SK-N-SH (cell line): ENCODE measurements around the gene ZFP36. TPM values are rescaled to one million over a fixed set of nuclear protein-coding genes. Genes with fewer than 3 reads are reported as not detected.
A peak's percentile ranks its signal among the peaks of the same experiment; 100 is the strongest.

Source experiments
- CTCF ChIA-PET: fragments of 300-600, 350-600 bp; formaldehyde crosslinking; extraction: SDS; loops from one replicate; lab custom pipeline; 2021; lab: Yijun Ruan, JAX
- POLR2A ChIA-PET: fragments of 350-600 bp; sonication (Branson Sonifier 250); formaldehyde crosslinking; extraction: SDS; loops from one replicate; lab custom pipeline; 2020; ENCODE audit warnings: antibody characterized with exemption, inconsistent platforms; lab: Yijun Ruan, JAX
- DNase-seq: peaks from one replicate; pipeline ENCODE4 v3.0.0; 2012
- H2AFZ ChIP-seq: fragments of 200-600 bp; sonication (generic); 2 replicates; pipeline ENCODE4 v1.8.1; 2016; ENCODE audit warnings: antibody characterized with exemption, mild to moderate bottlenecking, low read depth
- H3F3A ChIP-seq: fragments of 200-600 bp; sonication (generic); replicated peaks from 2 replicates; pipeline ENCODE3; 2016; ENCODE audit warnings: antibody characterized with exemption, mild to moderate bottlenecking; ENCODE audit not compliant: insufficient read depth
- H3K27ac ChIP-seq, 2 experiments: fragments of 200-500 bp in 1 of 2; fragments of 200-600 bp in 1 of 2; sonication (Bioruptor generic) in 1 of 2; sonication (generic), shearing (Covaris generic) in 1 of 2; 2 replicates each; pipeline versions ENCODE4 v1.5.1 to v1.6.1; 2014 to 2016; ENCODE audit warnings: low read depth in 2 of 2, inconsistent platforms in 1 of 2, low read length in 1 of 2, mild to moderate bottlenecking in 1 of 2, mixed read lengths in 1 of 2
- H3K27me3 ChIP-seq: fragments of 200-600 bp; sonication (generic), shearing (Covaris generic); 2 replicates; pipeline ENCODE4 v1.6.1; 2016; ENCODE audit warnings: mixed run types; ENCODE audit not compliant: insufficient read depth
- H3K36me3 ChIP-seq, 2 experiments: fragments of 200-500 bp in 1 of 2; fragments of 200-600 bp in 1 of 2; sonication (Bioruptor generic) in 1 of 2; sonication (generic) in 1 of 2; replicated peaks in 1 of 2; 2 replicates each; pipeline versions ENCODE3 to v1.5.1; 2014 to 2016; ENCODE audit warnings: low read length in 1 of 2, mild to moderate bottlenecking in 1 of 2; ENCODE audit not compliant: insufficient read depth in 2 of 2, control insufficient read depth in 1 of 2
- H3K4me1 ChIP-seq, 2 experiments: fragments of 200-500 bp in 1 of 2; fragments of 200-600 bp in 1 of 2; sonication (Bioruptor generic) in 1 of 2; sonication (generic), shearing (Covaris generic) in 1 of 2; 2 replicates each; pipeline versions ENCODE4 v1.5.1 to v1.6.1; 2014 to 2016; ENCODE audit warnings: low read depth in 1 of 2, low read length in 1 of 2, mixed run types in 1 of 2; ENCODE audit not compliant: insufficient read depth in 2 of 2, control insufficient read depth in 1 of 2
- H3K4me2 ChIP-seq: fragments of 200-600 bp; sonication (generic), shearing (Covaris generic); 2 replicates; pipeline ENCODE4 v1.6.1; 2017; ENCODE audit warnings: mixed run types
- H3K4me3 ChIP-seq, 2 experiments: fragments of 200-500 bp in 1 of 2; fragments of 200-600 bp in 1 of 2; sonication (Bioruptor generic) in 1 of 2; sonication (generic), shearing (Covaris generic) in 1 of 2; 2 replicates each; pipeline versions ENCODE4 v1.5.1 to v1.8.1; 2014 to 2016; ENCODE audit warnings: low read depth in 2 of 2, inconsistent platforms in 1 of 2, low read length in 1 of 2, mild to moderate bottlenecking in 1 of 2, mixed read lengths in 1 of 2, moderate library complexity in 1 of 2
- H3K79me2 ChIP-seq: fragments of 200-600 bp; sonication (generic); 2 replicates; pipeline ENCODE4 v1.8.1; 2017; ENCODE audit warnings: mild to moderate bottlenecking; ENCODE audit not compliant: insufficient read depth
- H3K9ac ChIP-seq: fragments of 200-600 bp; sonication (generic); 2 replicates; pipeline ENCODE4 v1.6.1; 2017; ENCODE audit warnings: mixed run types
- H3K9me2 ChIP-seq: fragments of 200-600 bp; sonication (generic); 2 replicates; pipeline ENCODE4 v1.6.1; 2017; ENCODE audit warnings: mixed run types
- H3K9me3 ChIP-seq: fragments of 200-600 bp; sonication (generic); 2 replicates; pipeline ENCODE4 v1.6.1; 2017; ENCODE audit warnings: mixed run types, mild to moderate bottlenecking, moderate library complexity
- H4K20me1 ChIP-seq: fragments of 200-600 bp; sonication (generic); 2 replicates; pipeline ENCODE4 v1.6.1; 2017; ENCODE audit warnings: mild to moderate bottlenecking, mixed run types; ENCODE audit not compliant: insufficient read depth
- CHD2 ChIP-seq: fragments of 150-350 bp; IDR thresholded peaks from 2 replicates; pipeline ENCODE4 v1.6.1; 2018; ENCODE audit warnings: low read length; ENCODE audit not compliant: partially characterized antibody
- ELF1 ChIP-seq: IDR thresholded peaks from 2 replicates; pipeline ENCODE4 v1.4.0; 2012
- EP300 ChIP-seq, 2 experiments: IDR thresholded peaks; 2 replicates each; pipeline versions ENCODE4 v1.4.0 to v1.6.1; 2012; ENCODE audit warnings: borderline replicate concordance in 1 of 2, low read depth in 1 of 2, low read length in 1 of 2
- EZH2phosphoT487 ChIP-seq: fragments of 200-600 bp; sonication (generic); IDR thresholded peaks from 2 replicates; pipeline ENCODE4 v1.6.1; 2017; ENCODE audit warnings: low read depth, mixed run types, mild to moderate bottlenecking, antibody characterized with exemption, moderate library complexity, borderline replicate concordance
- FOSL2 ChIP-seq: IDR thresholded peaks from 2 replicates; pipeline ENCODE4 v1.4.0; 2012; ENCODE audit warnings: low read depth, mild to moderate bottlenecking, moderate library complexity, borderline replicate concordance
- FOXJ3 ChIP-seq: sonication (generic); formaldehyde crosslinking; IDR thresholded peaks from 2 replicates; pipeline ENCODE4 v1.5.1; 2020; ENCODE audit warnings: mild to moderate bottlenecking, missing genetic modification reagents
- GABPA ChIP-seq: IDR thresholded peaks from 2 replicates; pipeline ENCODE4 v1.4.0; 2012; ENCODE audit warnings: low read depth, mild to moderate bottlenecking
- GATA2 ChIP-seq: sonication (generic); formaldehyde crosslinking; IDR thresholded peaks from 2 replicates; pipeline ENCODE4 v1.5.0; 2020; ENCODE audit warnings: mild to moderate bottlenecking, missing genetic modification reagents
- MEF2A ChIP-seq: IDR thresholded peaks from 2 replicates; pipeline ENCODE4 v1.4.0; 2012; ENCODE audit warnings: low read depth, borderline replicate concordance
- NFIC ChIP-seq: IDR thresholded peaks from 2 replicates; pipeline ENCODE4 v1.4.0; 2012; ENCODE audit warnings: borderline replicate concordance
- PBX3 ChIP-seq: IDR thresholded peaks from 2 replicates; pipeline ENCODE4; 2012
- POLR2AphosphoS5 ChIP-seq: IDR thresholded peaks from 2 replicates; pipeline ENCODE4 v1.6.1; 2012; ENCODE audit warnings: low read depth, low read length
- RAD21 ChIP-seq: IDR thresholded peaks from 2 replicates; pipeline ENCODE4 v1.6.1; 2012; ENCODE audit warnings: mild to moderate bottlenecking, low read length
- RCOR1 ChIP-seq: fragments of 150-350 bp; IDR thresholded peaks from 2 replicates; pipeline ENCODE4 v1.6.1; 2017; ENCODE audit warnings: antibody characterized with exemption, low read length
- RFX5 ChIP-seq: IDR thresholded peaks from 2 replicates; pipeline ENCODE4 v1.6.1; 2012; ENCODE audit warnings: mild to moderate bottlenecking, improper control_type of control experiment, low read length
- RXRA ChIP-seq: IDR thresholded peaks from 2 replicates; pipeline ENCODE4 v1.4.0; 2012; ENCODE audit warnings: low read depth, mild to moderate bottlenecking, borderline replicate concordance
- SMC3 ChIP-seq: IDR thresholded peaks from 2 replicates; pipeline ENCODE4 v1.6.1; 2012; ENCODE audit warnings: low read depth, low read length, improper control_type of control experiment
- TAF1 ChIP-seq: IDR thresholded peaks from 2 replicates; pipeline ENCODE4 v1.6.1; 2012; ENCODE audit warnings: low read depth, mild to moderate bottlenecking, low read length, moderate library complexity, borderline replicate concordance
- YY1 ChIP-seq: IDR thresholded peaks from 2 replicates; pipeline ENCODE4 v1.4.0; 2012; ENCODE audit warnings: low read depth, mild to moderate bottlenecking
- ZBTB33 ChIP-seq: IDR thresholded peaks from 2 replicates; pipeline ENCODE4 v1.4.0; 2012; ENCODE audit warnings: low read depth, borderline replicate concordance
- WGBS: methylation state at CpG from one replicate; pipeline ENCODE4 v1.1.6; 2017; ENCODE audit warnings: low lambda C conversion rate; 5-methylcytosine and 5-hydroxymethylcytosine counted together
- polyA plus RNA-seq, 3 experiments: library from polyadenylated mRNA; depleted of rRNA; stranded (reverse); fragments of >200 nt; gene quantifications; 2 replicates each; pipeline ENCODE4 v1.2.3, GENCODE V29; 2012
- TF ChIP-seq, protein P1 (sequence below): IDR thresholded peaks from 2 replicates; pipeline ENCODE4 v1.4.0; 2012; ENCODE audit warnings: low read depth, borderline replicate concordance
- TF ChIP-seq, protein P2 (sequence below): IDR thresholded peaks from 2 replicates; pipeline ENCODE4 v1.4.0; 2012; ENCODE audit warnings: low read depth
- TF ChIP-seq, protein P3 (sequence below): IDR thresholded peaks from 2 replicates; pipeline ENCODE4 v1.6.1; 2012; ENCODE audit warnings: mild to moderate bottlenecking, low read depth, low read length, moderate library complexity

Gene ZFP36
- polyA plus RNA-seq, 1 of the 3 experiments (the other 2 are of a cell fraction), result 49.3 TPM

DNA sequence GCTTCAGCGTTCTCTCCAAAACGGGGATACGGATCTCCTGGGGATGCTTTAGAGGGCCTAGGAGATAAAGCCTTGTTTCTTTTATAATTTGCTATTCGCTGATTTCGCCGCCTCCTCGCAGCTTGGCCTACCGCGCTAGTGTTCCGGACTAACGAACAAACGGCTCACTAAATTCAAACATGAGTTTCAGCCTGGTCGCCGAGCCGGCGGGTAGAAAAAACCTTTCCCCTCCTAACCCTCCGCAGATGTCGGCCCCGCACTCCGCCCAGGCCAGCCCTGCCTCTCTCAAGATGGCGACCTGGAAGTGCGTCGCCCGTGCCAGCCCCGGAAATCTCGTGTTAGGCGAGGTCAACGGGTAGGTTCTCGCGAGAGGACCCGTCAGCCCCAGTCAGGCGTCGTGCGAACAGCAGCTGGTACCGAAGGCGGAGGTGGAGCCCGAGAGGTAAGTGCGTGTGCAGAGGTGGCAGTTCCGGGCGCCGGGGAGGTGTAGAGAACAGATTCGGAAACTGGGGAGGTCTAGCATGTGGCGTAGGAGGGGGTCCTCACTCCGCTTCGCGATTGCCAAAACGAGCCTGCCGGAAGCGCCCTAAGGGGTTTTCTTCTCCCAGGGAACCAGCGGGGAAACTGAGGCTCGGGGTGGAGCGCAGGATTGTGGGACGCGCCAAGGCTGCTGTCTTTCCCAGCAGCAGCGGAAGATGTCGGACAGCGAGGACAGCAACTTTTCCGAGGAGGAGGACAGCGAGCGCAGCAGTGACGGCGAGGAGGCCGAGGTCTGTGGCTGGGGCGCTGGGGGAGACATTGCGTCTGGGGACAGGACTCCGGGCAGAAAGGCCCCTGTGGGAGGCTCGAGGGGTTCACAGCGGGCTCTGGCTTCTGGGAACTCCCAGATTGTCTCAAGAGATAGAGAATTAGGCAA lies 38.8 kb downstream of the ZFP36 start, which contains the start of gene SUPT5H:
Gene SUPT5H (plus strand): TSS at position 387 of the 916 bp plus-strand sequence. CDS start 309 bp downstream, at position 696.
- Histone ChIP-seq H3K9ac (peak within 1 kb of the TSS; percentile 97), H3K4me3 (peak within 1 kb of the TSS; percentile 71 to 93), H3K27me3 (no peaks in the 10 kb centered on the region), H3K79me2 (peaks cover 70% of the 10 kb centered on the region), H3K36me3 (peaks cover 0 to 14% of the 10 kb centered on the region in 2 experiments), H3K4me1 (peaks cover 4 to 12% of the 10 kb centered on the region in 2 experiments; a peak in 3 of 4 replicates), H3K4me2 (peak within 1 kb of the TSS; percentile 97), H3K9me3 (no peaks in the 10 kb centered on the region), H2AFZ (peak within 1 kb of the TSS; percentile 77; the same call in 1 of the 2 replicates), H3K9me2 (no peaks in the 10 kb centered on the region), H3F3A (peaks cover 33% of the 10 kb centered on the region), H4K20me1 (peaks cover 29% of the 10 kb centered on the region), H3K27ac (peak within 1 kb of the TSS; percentile 83 to 96)
- WGBS, result 2% methylated on average over 52 of the region's 68 CpGs
- peak; percentile 96 for DNase-seq
- POLR2A ChIA-PET, result interaction anchor here (0.6 to 3.8 kb wide), 5 partner anchors 10 to 1121 kb away, joined by 3 to 39 read pairs (median 3); partner anchors contain the start of gene RPS16
- CTCF ChIA-PET, result interaction anchor here (0.6 to 2.1 kb wide), 7 partner anchors 10 to 300 kb away, joined by 3 to 12 read pairs (median 3); partner anchors contain the start of genes EID2B, PLEKHG2 and RPS16
- no peak for TF ChIP-seq GATA2 (CRISPR knock-in tag)
- TF ChIP-seq RFX5, result no peak
- TF ChIP-seq YY1, result peak; percentile 97
- TF ChIP-seq, protein P1, sequence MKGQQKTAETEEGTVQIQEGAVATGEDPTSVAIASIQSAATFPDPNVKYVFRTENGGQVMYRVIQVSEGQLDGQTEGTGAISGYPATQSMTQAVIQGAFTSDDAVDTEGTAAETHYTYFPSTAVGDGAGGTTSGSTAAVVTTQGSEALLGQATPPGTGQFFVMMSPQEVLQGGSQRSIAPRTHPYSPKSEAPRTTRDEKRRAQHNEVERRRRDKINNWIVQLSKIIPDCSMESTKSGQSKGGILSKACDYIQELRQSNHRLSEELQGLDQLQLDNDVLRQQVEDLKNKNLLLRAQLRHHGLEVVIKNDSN, result no peak; the same call in 1 of the 2 replicates
- TF ChIP-seq, protein P2, sequence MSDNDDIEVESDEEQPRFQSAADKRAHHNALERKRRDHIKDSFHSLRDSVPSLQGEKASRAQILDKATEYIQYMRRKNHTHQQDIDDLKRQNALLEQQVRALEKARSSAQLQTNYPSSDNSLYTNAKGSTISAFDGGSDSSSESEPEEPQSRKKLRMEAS, result peak; percentile 95
- peak; percentile 100 for TF ChIP-seq ZBTB33
- peak; percentile 51; the same call in 1 of the 2 replicates for TF ChIP-seq FOXJ3 (CRISPR knock-in tag)
- TF ChIP-seq EP300 (IDR thresholded peaks at IDR 0.05; ENCODE audit: borderline replicate concordance in 1 of 2, low read depth in 1 of 2, low read length in 1 of 2), result no peak
- TF ChIP-seq, protein P3, sequence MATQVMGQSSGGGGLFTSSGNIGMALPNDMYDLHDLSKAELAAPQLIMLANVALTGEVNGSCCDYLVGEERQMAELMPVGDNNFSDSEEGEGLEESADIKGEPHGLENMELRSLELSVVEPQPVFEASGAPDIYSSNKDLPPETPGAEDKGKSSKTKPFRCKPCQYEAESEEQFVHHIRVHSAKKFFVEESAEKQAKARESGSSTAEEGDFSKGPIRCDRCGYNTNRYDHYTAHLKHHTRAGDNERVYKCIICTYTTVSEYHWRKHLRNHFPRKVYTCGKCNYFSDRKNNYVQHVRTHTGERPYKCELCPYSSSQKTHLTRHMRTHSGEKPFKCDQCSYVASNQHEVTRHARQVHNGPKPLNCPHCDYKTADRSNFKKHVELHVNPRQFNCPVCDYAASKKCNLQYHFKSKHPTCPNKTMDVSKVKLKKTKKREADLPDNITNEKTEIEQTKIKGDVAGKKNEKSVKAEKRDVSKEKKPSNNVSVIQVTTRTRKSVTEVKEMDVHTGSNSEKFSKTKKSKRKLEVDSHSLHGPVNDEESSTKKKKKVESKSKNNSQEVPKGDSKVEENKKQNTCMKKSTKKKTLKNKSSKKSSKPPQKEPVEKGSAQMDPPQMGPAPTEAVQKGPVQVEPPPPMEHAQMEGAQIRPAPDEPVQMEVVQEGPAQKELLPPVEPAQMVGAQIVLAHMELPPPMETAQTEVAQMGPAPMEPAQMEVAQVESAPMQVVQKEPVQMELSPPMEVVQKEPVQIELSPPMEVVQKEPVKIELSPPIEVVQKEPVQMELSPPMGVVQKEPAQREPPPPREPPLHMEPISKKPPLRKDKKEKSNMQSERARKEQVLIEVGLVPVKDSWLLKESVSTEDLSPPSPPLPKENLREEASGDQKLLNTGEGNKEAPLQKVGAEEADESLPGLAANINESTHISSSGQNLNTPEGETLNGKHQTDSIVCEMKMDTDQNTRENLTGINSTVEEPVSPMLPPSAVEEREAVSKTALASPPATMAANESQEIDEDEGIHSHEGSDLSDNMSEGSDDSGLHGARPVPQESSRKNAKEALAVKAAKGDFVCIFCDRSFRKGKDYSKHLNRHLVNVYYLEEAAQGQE, result peak; percentile 48; the same call in 1 of the 2 replicates
- TF ChIP-seq RAD21, result no peak
- no peak for TF ChIP-seq PBX3
- peak; percentile 100 for TF ChIP-seq CHD2
- peak; percentile 88 for TF ChIP-seq POLR2AphosphoS5
- no peak for TF ChIP-seq NFIC
- TF ChIP-seq MEF2A, result no peak
- peak; percentile 88 for TF ChIP-seq GABPA
- no peak for TF ChIP-seq RXRA
- peak; percentile 91 for TF ChIP-seq ELF1
- TF ChIP-seq FOSL2, result no peak
- no peak; the same call in 1 of the 2 replicates for TF ChIP-seq RCOR1
- TF ChIP-seq TAF1, result peak; percentile 93
- no peak for TF ChIP-seq EZH2phosphoT487
- TF ChIP-seq SMC3, result no peak
